Non-pigmented ciliary epithelial cell (primary cell): ENCODE results near the gene COPA.

Experiments
- DNase-seq: peaks from one replicate; pipeline ENCODE4 v3.0.0-alpha.2; 2010; ENCODE audit warnings: low read depth

COPA gene

GRCh38 chr1:160362168-160362957, 19.3 kb upstream of the COPA start:
- no peak for DNase-seq

- no peak for DNase-seq
These were observed 18.7 kb upstream of the COPA start for GRCh38 chr1:160361814-160362167.

DNA sequence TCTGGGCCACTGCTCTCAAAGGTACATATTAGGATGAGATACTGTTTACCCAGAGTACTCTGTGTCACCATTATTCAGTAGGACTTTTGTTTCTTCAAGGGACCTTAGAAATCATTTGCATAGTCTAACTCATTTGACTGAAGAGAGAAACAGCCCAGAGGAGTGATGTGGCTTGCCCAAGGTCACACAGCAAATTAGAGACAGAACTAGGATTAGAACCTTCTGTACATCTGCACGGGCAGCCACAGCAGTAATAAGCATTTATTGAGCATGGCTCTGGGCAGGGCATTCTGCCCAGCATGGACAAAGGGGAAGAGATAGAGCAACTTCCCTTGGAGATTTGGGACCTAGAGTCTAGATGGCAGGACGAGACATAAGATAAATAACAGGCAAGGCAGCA, 18.1 kb upstream of the COPA start:
- DNase-seq = no peak

DNA sequence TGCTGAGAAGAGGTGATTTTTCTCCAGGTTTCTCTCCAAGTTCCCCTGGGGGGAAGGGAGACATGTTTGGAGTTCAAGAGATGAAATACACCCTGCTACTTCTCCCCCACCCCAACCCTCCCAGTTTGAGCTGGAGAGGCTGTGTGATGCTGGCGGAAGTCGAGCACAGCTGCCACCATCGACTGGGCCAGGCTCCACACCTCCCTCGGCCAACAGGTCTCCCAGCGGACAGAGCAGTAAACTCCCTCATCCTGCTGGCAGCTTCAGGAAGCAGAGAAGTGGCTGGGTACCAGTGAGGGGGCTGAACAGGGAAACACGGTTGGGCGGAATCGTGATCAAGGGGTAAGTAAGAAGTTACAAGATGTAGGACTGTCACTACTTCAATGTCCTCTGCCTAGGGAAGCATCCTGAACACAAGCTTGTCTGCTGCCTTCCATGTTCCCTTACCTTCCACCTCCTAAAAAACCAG, 17.2 kb upstream of the COPA start:
- no peak for DNase-seq

DNA sequence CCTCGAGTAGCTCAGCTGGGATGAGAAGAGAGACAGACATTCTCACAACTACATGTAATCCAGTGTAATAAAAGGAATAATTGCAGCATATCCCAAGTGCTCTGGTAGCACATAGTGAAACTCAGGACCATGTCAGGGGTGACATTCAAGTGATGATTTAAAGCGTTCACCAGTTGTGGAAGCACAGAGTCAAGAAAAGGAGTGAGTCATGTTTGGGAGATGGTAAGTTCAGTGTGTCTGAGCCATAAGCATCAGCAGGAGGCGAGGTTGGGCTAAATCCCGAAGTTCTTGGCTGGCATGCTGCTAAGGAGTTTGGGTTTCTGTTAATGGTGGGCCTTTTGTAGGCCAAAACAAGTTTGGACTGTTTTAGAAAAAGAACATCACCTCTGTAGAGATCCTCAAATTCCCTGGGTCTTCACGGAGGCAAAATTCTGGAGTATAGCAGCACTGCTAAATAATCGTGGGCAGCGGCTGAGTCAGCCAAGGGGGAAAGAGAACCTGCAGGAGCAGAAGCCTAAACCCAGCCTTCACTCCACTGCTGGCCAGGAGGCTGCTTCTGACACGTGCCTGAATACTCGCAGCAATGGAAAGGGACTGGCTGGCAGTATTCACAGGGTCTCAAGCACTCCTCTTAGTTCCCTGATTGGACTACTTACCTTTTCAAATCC, 16.6 kb upstream of the COPA start:
- DNase-seq = no peak

- DNase-seq = no peak
These were observed 15.0 kb upstream of the COPA start for GRCh38 chr1:160358073-160358472.

DNA sequence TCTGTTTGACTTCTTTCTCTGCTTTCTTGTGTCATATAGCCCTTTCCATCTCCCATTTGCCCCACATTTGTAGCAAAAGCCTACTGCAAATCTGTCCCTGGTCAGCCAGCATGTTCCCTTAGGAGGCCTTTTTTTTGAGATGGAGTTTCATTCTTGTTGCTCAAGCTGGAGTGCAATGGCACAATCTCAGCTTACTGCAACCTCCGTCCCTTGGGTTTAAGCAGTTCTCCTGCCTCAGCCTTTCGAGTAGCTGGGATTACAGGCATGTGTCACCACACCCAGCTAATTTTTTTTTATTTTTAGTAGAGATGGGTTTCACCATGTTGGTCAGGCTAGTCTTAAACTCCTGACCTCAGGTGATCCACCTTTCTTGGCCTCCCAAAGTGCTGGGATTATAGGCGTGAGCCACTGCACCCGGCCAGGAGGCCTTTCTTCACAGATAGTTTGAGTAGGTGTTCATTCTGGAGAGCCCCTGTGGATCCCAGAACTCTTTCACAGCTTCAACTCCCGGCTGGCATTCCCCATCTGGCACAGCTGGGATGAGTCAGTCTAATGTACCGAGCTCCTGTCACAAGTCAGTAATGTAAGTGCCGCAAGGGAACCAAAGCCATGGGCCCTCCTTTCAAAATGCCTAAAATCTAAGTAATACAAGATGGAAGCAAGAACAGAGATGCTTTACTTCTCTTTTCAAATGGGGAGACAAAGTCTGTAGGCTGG, 14.4 kb upstream of the COPA start:
- DNase-seq = no peak

- no peak for DNase-seq
These were observed 11.4 kb upstream of the COPA start for GRCh38 chr1:160354388-160354985.

DNA sequence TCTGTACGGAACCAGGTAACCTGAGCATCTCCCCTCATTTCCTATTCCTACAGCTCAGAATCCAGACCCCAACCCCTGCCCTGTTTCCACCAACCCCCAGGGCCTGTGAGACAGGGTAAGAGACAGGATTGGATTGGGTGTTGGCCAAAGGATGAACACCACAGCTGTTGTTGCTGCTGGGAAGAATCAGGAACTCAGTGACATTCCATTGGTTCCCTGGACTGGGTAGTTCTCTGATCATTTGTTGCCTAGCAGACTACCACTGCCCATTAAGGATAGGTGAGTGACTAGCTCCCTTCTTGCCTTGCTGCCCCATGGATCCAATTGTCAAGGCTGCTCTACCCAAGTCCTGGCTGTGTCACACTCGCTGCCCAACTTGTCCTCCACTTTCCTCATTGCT, 10.2 kb upstream of the COPA start:
- DNase-seq = no peak

- no peak for DNase-seq
These were observed 9.5 kb upstream of the COPA start for GRCh38 chr1:160352555-160352954.

DNA sequence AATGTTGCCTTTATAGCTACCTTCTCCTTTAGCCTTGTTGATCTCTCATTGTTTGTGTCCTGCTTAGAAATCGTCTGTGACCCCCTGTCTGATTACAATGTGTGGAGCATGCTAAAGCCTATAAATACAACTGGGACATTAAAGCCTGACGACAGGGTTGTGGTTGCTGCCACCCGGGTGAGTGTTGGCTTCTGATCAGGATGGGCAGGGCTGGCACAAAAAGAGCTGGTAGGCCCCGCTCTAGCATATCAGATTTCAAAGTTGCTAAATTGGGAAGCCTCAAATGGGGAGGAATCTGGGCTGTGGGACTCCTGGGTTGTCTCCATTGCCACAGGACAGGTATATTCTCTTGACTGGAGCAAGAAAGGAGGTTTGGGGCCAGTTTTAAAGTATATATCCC, 8.6 kb upstream of the COPA start:
- no peak for DNase-seq

DNA sequence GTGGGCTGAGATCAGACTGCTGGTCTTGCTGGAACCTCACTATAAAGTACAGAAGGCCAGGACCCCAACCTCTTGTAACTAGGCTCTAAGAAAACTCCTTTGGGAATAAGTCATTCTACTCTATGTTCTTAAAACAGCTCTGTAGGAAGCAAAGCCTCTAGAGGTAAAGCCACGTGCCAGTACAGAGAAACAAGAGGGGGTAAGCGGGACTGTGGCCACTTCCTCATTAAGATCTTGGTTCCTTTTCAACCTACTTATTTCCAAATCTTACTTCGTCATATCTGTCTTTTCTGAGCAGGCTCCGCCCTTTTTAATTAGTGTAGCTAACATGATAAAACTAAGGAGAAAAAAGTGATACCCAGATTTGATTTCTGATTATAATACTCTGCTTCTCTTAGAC, 3.9 kb upstream of the COPA start:
- no peak for DNase-seq

- DNase-seq = no peak
These were observed 3.4 kb upstream of the COPA start for GRCh38 chr1:160346463-160346862.

DNA sequence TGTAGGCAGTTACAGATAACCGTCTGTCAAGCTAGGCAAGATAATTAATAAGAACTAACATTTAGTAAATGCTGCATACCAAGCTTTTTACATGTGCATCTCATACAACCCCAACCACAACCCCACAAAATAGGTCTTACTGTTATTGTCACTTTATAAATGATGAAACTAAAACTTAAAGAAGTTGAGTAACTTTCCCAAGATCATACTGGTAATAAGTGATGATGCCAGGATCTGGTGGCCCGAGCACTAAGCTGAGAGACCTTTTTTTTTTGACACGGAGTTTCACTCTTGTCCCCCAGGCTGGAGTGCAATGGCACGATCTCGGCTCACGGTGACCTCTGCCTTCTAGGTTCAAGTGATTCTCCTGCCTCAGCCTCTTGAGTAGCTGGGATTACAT, 1.9 kb upstream of the COPA start:
- no peak for DNase-seq

- no peak for DNase-seq
These were observed 1.2 kb upstream of the COPA start for GRCh38 chr1:160344241-160344640.

DNA sequence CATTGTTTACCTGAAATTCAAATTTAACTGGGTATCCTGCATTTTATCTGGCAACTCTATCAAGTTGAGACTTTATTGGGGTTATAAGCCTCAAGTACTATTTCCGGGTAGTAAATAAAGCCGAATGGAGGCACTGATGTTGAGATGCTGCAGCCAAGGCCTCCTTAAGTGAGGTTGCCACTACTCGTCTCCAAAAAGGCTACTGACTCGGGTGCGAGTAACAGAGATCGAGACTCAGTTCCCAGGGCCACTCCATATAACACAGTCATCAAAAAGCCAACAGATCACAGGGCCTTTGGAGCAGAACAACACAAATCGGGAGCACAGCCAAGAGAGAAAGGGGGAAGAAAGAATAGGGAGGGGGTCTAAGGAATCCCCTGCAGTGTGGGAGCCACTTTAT, 524 bp downstream of the COPA start:
- DNase-seq = no peak

GRCh38 chr1:160340866-160341265, 2.2 kb downstream of the COPA start:
- no peak for DNase-seq

- DNase-seq = no peak
These were observed 2.9 kb downstream of the COPA start for GRCh38 chr1:160340146-160340545.

DNA sequence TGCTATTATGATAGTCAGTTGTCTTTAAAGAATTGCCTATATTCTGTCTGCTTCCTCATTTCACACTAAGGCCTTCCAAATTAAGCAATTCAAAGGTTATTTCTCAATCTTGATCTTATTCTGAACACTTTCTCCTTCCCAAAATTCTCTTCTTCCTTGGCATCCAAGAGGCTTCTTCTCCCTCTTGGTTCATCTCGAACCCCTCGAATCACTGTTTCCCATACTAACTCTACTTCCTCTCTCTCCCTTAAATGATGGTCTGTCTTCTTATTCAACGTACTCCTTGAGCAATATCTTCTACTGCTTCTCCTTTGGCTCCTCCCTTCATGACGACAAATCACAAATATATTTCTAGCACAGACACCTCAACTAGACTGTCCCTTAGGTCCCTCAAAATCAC, 4.5 kb downstream of the COPA start:
- DNase-seq = no peak

DNA sequence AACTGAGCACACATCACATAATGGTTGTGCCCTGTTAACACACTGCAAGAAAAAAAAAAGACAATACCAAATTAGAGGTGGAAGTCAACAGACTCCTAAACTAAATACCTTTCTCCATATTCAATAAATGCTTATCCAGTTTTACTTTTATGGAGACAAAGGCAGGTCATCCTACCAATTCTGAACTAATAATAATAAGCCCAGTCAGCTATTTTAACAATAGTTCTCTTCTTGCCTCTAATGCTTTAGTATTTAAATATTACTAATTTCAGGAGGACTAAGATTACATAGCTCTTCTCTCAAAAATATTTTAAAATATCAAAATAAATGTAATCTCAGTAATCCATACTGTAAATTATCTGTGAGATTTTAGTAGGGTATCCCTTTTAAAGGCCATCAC, 10.5 kb downstream of the COPA start:
- DNase-seq = no peak

- no peak for DNase-seq
These were observed 12.9 kb downstream of the COPA start for GRCh38 chr1:160330119-160330518.

- no peak for DNase-seq
These were observed 14.9 kb downstream of the COPA start for GRCh38 chr1:160328184-160328583.

GRCh38 chr1:160326418-160326817, 16.6 kb downstream of the COPA start:
- no peak for DNase-seq
